Measurements from ENCODE around the gene METTL13. TPM values are rescaled to one million over a fixed set of nuclear protein-coding genes. Genes with fewer than 3 reads are reported as not detected.
"Not testable (repeated sequence)": the region's sequence is repeated elsewhere in the genome, so short reads cannot be mapped to it uniquely, and the experiment has no call there.

The METTL13 gene
- total and polyA plus RNA-seq, 8 donors = 1.8 to 101 (median 14.4) TPM

GRCh38 chr1:171798765-171799164 is 17.3 kb downstream of the METTL13 start:
- intact Hi-C loops (cut with DNase I; ENCODE audit: low total_unique reads) = no loop called here
- no peak for TF ChIP-seq POLR2A (IDR thresholded peaks at IDR 0.05)
- TF ChIP-seq, protein P1, sequence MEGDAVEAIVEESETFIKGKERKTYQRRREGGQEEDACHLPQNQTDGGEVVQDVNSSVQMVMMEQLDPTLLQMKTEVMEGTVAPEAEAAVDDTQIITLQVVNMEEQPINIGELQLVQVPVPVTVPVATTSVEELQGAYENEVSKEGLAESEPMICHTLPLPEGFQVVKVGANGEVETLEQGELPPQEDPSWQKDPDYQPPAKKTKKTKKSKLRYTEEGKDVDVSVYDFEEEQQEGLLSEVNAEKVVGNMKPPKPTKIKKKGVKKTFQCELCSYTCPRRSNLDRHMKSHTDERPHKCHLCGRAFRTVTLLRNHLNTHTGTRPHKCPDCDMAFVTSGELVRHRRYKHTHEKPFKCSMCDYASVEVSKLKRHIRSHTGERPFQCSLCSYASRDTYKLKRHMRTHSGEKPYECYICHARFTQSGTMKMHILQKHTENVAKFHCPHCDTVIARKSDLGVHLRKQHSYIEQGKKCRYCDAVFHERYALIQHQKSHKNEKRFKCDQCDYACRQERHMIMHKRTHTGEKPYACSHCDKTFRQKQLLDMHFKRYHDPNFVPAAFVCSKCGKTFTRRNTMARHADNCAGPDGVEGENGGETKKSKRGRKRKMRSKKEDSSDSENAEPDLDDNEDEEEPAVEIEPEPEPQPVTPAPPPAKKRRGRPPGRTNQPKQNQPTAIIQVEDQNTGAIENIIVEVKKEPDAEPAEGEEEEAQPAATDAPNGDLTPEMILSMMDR (IDR thresholded peaks at IDR 0.05) = no peak
- TF ChIP-seq EP300 (IDR thresholded peaks at IDR 0.05) = no peak
- TF ChIP-seq POLR2AphosphoS5 (IDR thresholded peaks at IDR 0.05) = no peak
- Histone ChIP-seq H3K9me3 (no peaks in the 10 kb centered on the region), H3K4me3 (no peak overlapping the region), H3K4me1 (peaks cover 0 to 14% (median 2%) of the 10 kb centered on the region in 4 donors), H3K36me3 (peaks cover 21 to 51% (median 51%) of the 10 kb centered on the region in 4 donors), H3K27me3 (no peaks in the 10 kb centered on the region), H3K27ac (no peak overlapping the region)
- DNase-seq = no peak
- 88 to 94% (median 91%) methylated on average over 3 of the region's 3 CpGs for WGBS, 5 donors

DNA sequence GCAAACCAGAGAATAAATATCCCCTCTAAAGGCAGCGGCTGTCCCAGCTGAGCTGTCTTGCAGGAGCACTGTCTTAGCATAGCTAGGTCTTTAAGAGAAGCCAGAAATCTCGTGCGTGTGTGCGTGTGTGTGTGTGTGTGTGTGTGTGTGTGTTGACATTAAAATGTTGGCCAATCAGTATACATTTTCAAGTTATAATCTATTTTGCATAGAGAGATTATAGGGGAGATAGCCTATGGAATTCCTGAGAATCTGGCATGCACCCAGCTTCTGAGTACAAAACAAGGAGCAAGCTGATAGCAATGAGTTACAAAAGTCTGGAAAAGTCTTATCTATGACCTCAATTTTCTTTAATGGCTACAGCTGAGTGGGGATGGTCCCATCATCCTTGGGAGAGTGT is 17.7 kb downstream of the METTL13 start:
- H3K4me1 ChIP-seq = peaks cover 0 to 14% (median 2%) of the 10 kb centered on the region in 4 donors
- intact Hi-C loops (cut with DNase I; ENCODE audit: low total_unique reads) = no loop called here
- WGBS, 5 donors = 36 to 48% (median 39%) methylated on average over 4 of the region's 4 CpGs
- no peak overlapping the region for H3K4me3 ChIP-seq
- no peak overlapping the region for H3K27ac ChIP-seq
- H3K9me3 ChIP-seq = no peaks in the 10 kb centered on the region
- no peaks in the 10 kb centered on the region for H3K27me3 ChIP-seq
- peaks cover 18 to 47% (median 47%) of the 10 kb centered on the region in 4 donors for H3K36me3 ChIP-seq
- no peak for TF ChIP-seq POLR2A (IDR thresholded peaks at IDR 0.05)
- TF ChIP-seq, protein P1 (IDR thresholded peaks at IDR 0.05) = no peak
- TF ChIP-seq EP300 (IDR thresholded peaks at IDR 0.05) = no peak
- no peak for TF ChIP-seq POLR2AphosphoS5 (IDR thresholded peaks at IDR 0.05)
- peak; percentile 30 to 53 for DNase-seq

- WGBS, 5 donors = 85 to 96% (median 94%) methylated on average over 2 of the region's 2 CpGs
- Histone ChIP-seq H3K36me3 (peaks cover 12 to 42% (median 41%) of the 10 kb centered on the region in 4 donors), H3K4me1 (peaks cover 0 to 14% (median 2%) of the 10 kb centered on the region in 4 donors)
- H3K4me3 ChIP-seq, H3K27me3 ChIP-seq, H3K9me3 ChIP-seq, H3K27ac ChIP-seq, DNase-seq: not testable (repeated sequence)
- intact Hi-C loops (cut with DNase I; ENCODE audit: low total_unique reads) = loop anchor here (5.0 kb wide), 1 partner anchor 183 kb away; no protein-coding TSS in a partner anchor
These were observed 18.2 kb downstream of the METTL13 start for GRCh38 chr1:171799698-171800097.

DNA sequence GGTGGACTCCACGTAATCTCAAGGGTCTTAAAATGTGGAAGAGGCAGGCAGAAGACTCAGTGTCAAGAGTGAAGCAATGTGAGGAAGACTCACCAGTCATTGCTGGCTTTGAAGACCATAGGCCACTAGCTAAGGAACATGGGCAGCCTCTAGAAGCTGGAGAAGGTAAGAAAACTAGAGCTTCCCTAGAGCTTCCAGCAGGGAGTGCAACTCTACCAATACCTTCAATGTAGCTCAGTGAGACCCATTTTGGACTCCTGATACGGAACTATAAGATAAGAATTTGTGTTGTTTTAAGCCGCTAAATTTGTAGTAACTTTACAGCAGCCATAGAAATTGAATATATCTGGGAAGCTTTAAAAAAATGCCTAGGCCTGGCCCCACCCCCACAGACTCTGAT is 18.9 kb downstream of the METTL13 start:
- Histone ChIP-seq H3K27me3 (no peaks in the 10 kb centered on the region), H3K4me3 (no peak overlapping the region), H3K27ac (no peak overlapping the region), H3K9me3 (no peaks in the 10 kb centered on the region), H3K4me1 (peaks cover 0 to 14% (median 2%) of the 10 kb centered on the region in 4 donors), H3K36me3 (peaks cover 11 to 36% (median 35%) of the 10 kb centered on the region in 4 donors)
- 63 to 82% (median 69%) methylated on average over 3 of the region's 3 CpGs for WGBS, 5 donors
- DNase-seq = no peak
- TF ChIP-seq, protein P1 (IDR thresholded peaks at IDR 0.05) = no peak
- no peak for TF ChIP-seq POLR2AphosphoS5 (IDR thresholded peaks at IDR 0.05)
- TF ChIP-seq POLR2A (IDR thresholded peaks at IDR 0.05) = no peak
- TF ChIP-seq EP300 (IDR thresholded peaks at IDR 0.05) = no peak
- intact Hi-C loops (cut with DNase I; ENCODE audit: low total_unique reads) = loop anchor here (5.0 kb wide), 1 partner anchor 182 kb away; no protein-coding TSS in a partner anchor

GRCh38 chr1:171800851-171801250 is 19.4 kb downstream of the METTL13 start:
- no peaks in the 10 kb centered on the region for H3K9me3 ChIP-seq
- no peak overlapping the region for H3K27ac ChIP-seq
- DNase-seq = no peak
- H3K4me1 ChIP-seq = peaks cover 0 to 14% (median 4%) of the 10 kb centered on the region in 4 donors
- no peaks in the 10 kb centered on the region for H3K27me3 ChIP-seq
- H3K36me3 ChIP-seq = peaks cover 9 to 30% (median 30%) of the 10 kb centered on the region in 4 donors
- intact Hi-C loops (cut with DNase I; ENCODE audit: low total_unique reads) = loop anchor here (5.0 kb wide), 1 partner anchor 181 kb away; no protein-coding TSS in a partner anchor
- H3K4me3 ChIP-seq = no peak overlapping the region
- WGBS, 5 donors = 35 to 59% (median 51%) methylated on average over 3 of the region's 3 CpGs
- TF ChIP-seq EP300 (IDR thresholded peaks at IDR 0.05) = no peak
- no peak for TF ChIP-seq POLR2AphosphoS5 (IDR thresholded peaks at IDR 0.05)
- TF ChIP-seq POLR2A (IDR thresholded peaks at IDR 0.05) = no peak
- TF ChIP-seq, protein P1 (IDR thresholded peaks at IDR 0.05) = no peak

Data from stomach (tissue), 9 donors.